Effector memory CD4-positive, alpha-beta T cell (primary cell): Measurements from ENCODE around the gene NPC1L1.

Source experiments
- DNase-seq, 3 donors: peaks; one replicate each; pipeline ENCODE4 v3.0.0-alpha.2; 2020
- H3K27ac ChIP-seq: 2 replicates; pipeline ENCODE4 v1.7.0; 2013; ENCODE audit warnings: mild to moderate bottlenecking, low read length, moderate library complexity; ENCODE audit not compliant: insufficient read depth, poor library complexity, severe bottlenecking
- H3K27me3 ChIP-seq: replicated peaks from 2 replicates; pipeline ENCODE4 v1.7.0; 2013; ENCODE audit warnings: mild to moderate bottlenecking, low read length; ENCODE audit not compliant: insufficient read depth, control insufficient read depth, poor library complexity, severe bottlenecking
- H3K36me3 ChIP-seq: 2 replicates; pipeline ENCODE4 v1.7.0; 2013; ENCODE audit warnings: mild to moderate bottlenecking, low read length, moderate library complexity; ENCODE audit not compliant: control insufficient read depth, insufficient read depth
- H3K4me1 ChIP-seq: 2 replicates; pipeline ENCODE4 v1.7.0; 2013; ENCODE audit warnings: low read length, mild to moderate bottlenecking; ENCODE audit not compliant: control insufficient read depth, insufficient read depth, poor library complexity, severe bottlenecking
- H3K4me3 ChIP-seq: 2 replicates; pipeline ENCODE4 v1.7.0; 2013; ENCODE audit warnings: low read length, low read depth, mild to moderate bottlenecking; ENCODE audit not compliant: insufficient read depth, poor library complexity, severe bottlenecking
- H3K9me3 ChIP-seq: 2 replicates; pipeline ENCODE4 v1.7.0; 2013; ENCODE audit warnings: mild to moderate bottlenecking, low read length, moderate library complexity; ENCODE audit not compliant: control insufficient read depth

Gene NPC1L1

DNA sequence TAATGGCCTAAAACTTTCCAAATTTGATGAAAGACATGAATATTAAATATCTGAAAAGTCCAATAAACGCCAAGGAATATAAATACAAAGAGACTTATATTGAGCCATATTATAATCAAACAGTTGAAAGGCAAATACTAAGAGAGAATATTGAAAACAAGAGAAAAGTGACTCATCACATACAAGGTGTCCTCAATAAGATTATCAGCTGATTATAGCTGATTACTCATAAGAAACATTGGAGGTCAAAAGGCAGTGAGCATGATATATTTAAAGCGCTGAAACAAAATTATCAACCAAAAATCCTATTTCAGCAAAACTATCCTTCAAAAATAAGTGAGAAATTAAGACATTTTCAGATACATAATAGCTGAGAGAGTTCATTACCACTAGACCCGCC lies 7.8 kb upstream of the NPC1L1 start:
- H3K27ac ChIP-seq, result no peak overlapping the region
- DNase-seq, result no peak
- no peaks in the 10 kb centered on the region for H3K9me3 ChIP-seq
- H3K36me3 ChIP-seq, result no peaks in the 10 kb centered on the region
- no peaks in the 10 kb centered on the region for H3K27me3 ChIP-seq
- no peak overlapping the region for H3K4me3 ChIP-seq
- H3K4me1 ChIP-seq, result no peaks in the 10 kb centered on the region

DNA sequence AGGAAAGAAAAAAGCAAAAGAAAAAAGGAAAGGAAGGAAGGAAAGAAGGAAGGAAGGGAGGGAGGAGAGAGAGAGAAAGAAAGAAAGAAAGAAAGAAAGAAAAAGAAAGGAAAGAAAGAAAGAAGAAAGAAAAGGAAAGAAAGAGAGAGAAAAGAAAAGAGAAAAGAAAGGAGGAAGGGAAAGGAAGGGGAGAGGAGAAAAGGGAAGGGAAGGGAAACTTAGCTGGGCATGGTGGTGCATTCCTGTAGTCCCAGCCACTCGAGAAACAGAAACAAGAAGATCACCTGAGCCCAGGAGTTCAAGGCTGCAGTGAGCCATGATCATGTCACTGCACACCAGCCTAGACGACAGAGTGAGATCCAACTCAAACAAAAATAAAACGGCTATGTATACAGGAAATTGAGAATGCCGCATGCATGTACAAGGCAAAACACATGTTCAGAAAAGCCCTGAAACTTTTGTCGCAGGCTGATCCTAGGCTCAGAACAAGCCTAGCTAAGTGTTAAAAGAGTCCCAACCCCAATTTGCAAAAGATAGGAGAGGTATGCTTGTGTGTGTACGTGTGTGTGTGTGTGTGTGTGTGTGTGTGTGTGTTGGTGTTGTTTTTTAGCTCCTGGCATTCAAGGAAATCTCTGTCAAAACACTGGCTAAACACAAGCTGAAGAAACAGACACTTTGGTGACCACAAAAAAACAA lies 6.6 kb upstream of the NPC1L1 start:
- Histone ChIP-seq H3K9me3 (no peaks in the 10 kb centered on the region), H3K27me3 (no peaks in the 10 kb centered on the region), H3K4me3 (no peak overlapping the region), H3K36me3 (no peaks in the 10 kb centered on the region), H3K27ac (no peak overlapping the region), H3K4me1 (no peaks in the 10 kb centered on the region)
- no peak for DNase-seq

DNA sequence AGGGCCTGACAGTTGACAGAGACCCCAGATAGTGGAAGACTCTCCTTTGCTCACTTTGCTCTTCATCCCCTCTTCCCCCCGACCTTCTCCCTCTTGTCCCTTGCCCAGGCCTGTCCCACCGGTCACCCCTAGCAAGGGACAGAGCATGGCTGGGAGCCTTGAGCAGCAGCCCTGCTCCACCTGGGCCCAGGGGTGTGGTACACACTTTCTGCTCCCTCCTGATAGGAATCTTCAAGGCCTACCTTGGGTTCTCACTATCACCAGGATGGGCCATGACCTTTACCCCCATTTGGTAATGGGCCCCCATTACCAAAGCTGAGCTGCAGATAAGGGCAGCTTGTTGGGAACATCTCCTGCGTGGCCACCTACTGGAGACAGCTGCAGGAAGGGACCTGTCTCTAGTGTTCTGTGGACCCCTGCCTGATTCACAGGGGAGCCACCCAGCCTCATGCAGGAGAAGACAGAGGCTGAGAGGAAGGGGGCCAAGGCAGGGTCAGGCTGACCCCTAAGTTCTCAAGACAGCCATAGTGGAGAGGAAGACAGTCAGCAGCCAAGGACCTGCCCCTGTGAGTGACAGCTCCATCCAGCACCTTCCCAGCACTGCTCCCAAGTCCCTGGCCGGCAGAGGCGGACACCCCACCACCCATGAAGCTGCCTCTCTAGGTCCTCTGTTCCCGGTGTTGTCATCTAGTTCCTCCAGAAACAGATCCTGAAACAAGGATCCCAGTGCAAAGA lies 913 bp upstream of the NPC1L1 start:
- DNase-seq, result no peak
- no peaks in the 10 kb centered on the region for H3K27me3 ChIP-seq
- H3K27ac ChIP-seq, result no peak overlapping the region
- H3K36me3 ChIP-seq, result no peaks in the 10 kb centered on the region
- H3K9me3 ChIP-seq, result no peaks in the 10 kb centered on the region
- H3K4me1 ChIP-seq, result no peaks in the 10 kb centered on the region
- no peak overlapping the region for H3K4me3 ChIP-seq

DNA sequence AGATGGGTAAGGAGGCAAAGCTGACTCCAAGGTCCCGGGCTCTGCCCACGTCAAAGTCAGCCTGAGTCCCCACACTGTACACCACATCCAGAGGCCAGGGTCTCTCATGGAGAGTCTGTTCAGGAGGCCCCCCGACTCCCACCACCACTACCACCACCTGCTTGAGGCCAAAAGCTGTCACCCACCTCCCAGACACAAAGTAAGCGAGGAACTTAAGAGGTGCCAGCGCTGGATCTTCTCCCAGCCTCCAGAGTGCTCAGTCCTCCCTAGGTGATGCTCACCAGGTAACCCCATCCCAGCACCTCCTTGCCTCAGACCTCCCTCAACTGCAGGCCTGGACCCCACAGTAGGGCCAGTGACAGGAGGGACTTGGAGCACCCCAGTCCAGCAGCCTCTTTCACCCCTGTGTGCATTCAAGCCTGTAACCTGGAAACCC lies 520 bp downstream of the NPC1L1 start:
- no peak for DNase-seq
- no peak overlapping the region for H3K4me3 ChIP-seq
- H3K36me3 ChIP-seq, result no peaks in the 10 kb centered on the region
- no peaks in the 10 kb centered on the region for H3K9me3 ChIP-seq
- no peaks in the 10 kb centered on the region for H3K4me1 ChIP-seq
- H3K27ac ChIP-seq, result no peak overlapping the region
- no peaks in the 10 kb centered on the region for H3K27me3 ChIP-seq

DNA sequence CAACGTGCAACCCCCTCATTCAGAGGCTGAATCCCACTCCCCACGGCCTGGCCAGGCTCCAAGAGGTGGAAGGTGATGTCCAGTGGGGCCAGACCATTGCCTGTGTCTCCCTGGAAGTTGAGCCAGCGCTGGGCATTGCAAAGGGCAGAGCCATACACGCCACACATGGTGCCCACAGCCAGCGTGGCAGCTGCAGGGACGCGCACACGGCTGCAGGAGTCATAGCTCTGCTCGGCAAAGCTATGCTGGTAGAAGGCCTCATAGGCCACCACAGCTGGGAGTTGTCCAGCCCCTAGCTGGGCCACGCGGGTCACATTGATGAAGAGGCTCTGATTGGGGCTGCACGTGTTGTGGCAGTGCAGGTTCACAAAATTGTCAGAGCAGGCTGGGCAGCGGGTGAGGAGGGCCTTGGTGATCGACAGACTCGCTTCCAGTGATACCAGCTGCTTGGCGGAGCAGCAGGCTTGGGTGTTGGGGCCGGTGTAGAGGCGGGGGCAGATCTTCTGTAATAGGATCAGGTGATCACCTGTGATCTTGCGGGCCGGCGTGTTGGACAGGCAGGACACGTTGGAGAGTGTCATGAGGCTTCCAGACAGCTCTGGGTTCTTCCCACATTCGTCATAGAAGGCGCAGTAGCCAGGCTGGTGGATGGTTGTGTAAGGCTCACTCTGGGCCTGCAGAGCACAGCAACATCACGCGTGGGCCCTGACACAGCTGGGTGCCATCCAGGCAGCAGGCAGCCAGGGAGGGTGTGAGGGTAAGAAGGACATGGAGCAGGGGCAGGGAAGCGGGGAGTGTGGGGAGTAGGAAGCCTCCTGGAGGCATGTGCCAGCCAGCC lies 1.2 kb downstream of the NPC1L1 start:
- no peak overlapping the region for H3K27ac ChIP-seq
- no peaks in the 10 kb centered on the region for H3K4me1 ChIP-seq
- no peaks in the 10 kb centered on the region for H3K36me3 ChIP-seq
- DNase-seq, result no peak
- H3K4me3 ChIP-seq, result no peak overlapping the region
- H3K9me3 ChIP-seq, result no peaks in the 10 kb centered on the region
- no peaks in the 10 kb centered on the region for H3K27me3 ChIP-seq

DNA sequence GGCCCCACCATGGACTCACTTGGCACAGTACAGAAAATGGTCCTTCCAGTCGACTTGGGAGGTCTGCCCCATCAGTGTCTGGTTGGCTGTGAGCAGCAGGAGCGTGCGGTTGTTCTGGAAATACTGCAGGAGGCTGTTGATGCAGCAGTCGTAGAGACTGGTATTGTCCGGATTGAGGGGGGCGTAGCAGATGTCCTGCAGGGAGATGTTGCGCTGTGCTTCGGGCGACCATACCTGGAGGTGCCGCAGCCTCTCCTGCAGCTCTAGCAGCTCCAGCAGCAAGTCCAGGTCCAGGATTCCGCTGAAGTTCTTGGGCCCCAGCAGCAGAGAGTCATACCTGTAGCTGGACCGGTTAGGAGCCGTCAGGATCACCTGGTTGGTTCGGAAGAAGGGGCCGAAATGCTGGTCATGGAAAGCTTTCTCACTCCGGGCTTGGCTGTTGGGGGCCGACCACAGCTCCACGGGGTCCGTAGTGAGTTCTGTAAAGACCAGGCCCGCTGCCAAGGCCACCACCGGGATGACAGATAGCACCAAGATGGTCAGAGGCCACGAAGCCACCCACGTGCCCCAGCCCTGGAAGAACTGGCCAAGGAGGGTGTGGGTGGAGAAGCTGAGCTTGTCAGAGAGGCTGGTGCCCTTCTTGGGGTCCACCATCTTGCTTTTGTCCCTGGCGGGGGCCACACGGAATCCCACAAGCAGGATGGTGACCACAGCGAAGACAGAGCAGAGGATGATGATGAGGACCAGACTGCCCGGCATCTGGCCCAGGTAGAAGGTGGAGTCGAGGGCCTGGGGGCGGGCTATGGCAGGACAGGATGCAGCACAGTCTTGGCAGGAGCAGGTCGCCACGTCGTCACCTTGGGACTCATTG lies 2.1 kb downstream of the NPC1L1 start:
- no peak for DNase-seq
- Histone ChIP-seq H3K27me3 (no peaks in the 10 kb centered on the region), H3K4me3 (no peak overlapping the region), H3K4me1 (no peaks in the 10 kb centered on the region), H3K36me3 (no peaks in the 10 kb centered on the region), H3K27ac (no peak overlapping the region), H3K9me3 (no peaks in the 10 kb centered on the region)

DNA sequence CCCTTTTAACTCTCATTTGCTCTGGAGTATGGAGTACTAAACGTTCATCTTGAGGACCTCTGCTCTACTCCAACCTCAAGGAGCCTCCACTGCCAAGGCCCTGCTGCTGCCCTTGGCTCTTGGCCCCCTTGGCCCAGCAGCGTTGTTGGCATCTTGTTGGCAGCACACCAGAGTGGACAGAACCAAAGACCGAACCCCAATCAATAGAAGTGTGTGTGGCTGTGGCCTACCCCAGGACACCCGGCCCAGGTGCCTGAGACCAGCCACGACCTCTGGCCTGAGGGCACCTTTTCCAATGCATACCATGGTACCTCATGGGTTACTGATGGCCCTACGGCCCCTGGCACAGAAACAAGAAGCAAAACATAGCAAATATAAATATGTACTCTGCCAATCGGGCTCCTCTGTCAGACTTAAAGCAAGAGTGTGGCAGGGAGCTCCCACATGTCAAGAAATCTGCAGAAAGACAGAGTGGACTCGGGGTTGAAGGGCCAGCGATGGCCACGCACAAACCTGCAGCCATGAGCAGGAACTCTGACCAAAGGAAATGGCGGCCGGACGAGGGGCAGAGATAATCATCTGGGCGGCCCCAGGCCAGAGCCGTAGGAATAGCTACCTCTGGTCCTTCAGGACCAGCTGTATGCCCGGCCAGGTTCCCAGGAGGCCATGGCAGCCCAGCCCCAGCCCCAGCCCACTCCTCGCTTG lies 2.9 kb downstream of the NPC1L1 start:
- Histone ChIP-seq H3K27ac (no peak overlapping the region), H3K27me3 (no peaks in the 10 kb centered on the region), H3K9me3 (no peaks in the 10 kb centered on the region), H3K4me1 (no peaks in the 10 kb centered on the region), H3K36me3 (no peaks in the 10 kb centered on the region), H3K4me3 (no peak overlapping the region)
- DNase-seq, result no peak

DNA sequence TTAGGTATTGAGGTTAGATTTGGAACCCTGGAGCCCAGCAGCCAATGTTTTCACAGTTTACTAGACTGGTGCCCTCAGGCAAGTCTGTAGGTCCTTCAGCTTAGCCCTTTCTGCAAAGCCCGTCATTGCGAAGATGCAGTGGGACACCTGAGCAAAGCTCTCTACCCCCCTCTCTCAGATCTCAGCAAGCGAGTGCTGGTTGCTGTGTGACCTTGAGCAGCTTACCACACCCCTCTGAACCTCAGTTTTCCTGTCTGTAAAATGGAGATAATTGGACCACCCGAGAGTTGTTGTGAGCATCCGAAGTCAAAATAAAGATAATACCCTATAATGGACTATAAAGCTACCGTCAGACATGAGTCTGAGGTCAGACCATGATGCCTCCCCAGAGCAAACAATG lies 3.7 kb downstream of the NPC1L1 start:
- no peak overlapping the region for H3K27ac ChIP-seq
- no peaks in the 10 kb centered on the region for H3K36me3 ChIP-seq
- H3K27me3 ChIP-seq, result no peaks in the 10 kb centered on the region
- no peaks in the 10 kb centered on the region for H3K4me1 ChIP-seq
- no peaks in the 10 kb centered on the region for H3K9me3 ChIP-seq
- no peak for DNase-seq
- no peak overlapping the region for H3K4me3 ChIP-seq

DNA sequence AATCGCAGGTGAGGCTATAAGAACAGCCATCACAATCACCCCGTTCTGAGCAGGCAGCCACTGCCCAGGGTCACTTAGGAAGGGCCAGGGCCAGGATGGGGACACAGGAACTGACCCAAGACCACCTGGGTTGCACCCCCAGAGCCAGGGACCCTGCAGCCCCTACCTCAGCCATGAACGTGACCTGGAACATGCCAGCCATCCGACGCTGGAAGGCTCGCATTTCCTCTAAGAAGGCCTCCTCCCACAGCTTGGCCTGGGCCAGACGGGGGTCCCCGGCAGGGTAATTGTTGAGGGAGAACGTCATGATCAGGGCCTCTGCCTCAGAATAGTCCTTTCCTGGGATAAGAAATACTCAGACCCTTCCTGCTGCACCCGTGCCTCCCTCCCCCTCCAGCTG lies 5.0 kb downstream of the NPC1L1 start:
- Histone ChIP-seq H3K4me1 (no peaks in the 10 kb centered on the region), H3K4me3 (no peak overlapping the region), H3K27me3 (no peaks in the 10 kb centered on the region), H3K27ac (no peak overlapping the region), H3K9me3 (no peaks in the 10 kb centered on the region), H3K36me3 (no peaks in the 10 kb centered on the region)
- no peak for DNase-seq
